ENCODE data around the gene PPP1R13L.
A peak's percentile ranks its signal among the peaks of the same experiment; 100 is the strongest.
"Not testable (repeated sequence)": the region's sequence is repeated elsewhere in the genome, so short reads cannot be mapped to it uniquely, and the experiment has no call there.

PPP1R13L gene

DNA sequence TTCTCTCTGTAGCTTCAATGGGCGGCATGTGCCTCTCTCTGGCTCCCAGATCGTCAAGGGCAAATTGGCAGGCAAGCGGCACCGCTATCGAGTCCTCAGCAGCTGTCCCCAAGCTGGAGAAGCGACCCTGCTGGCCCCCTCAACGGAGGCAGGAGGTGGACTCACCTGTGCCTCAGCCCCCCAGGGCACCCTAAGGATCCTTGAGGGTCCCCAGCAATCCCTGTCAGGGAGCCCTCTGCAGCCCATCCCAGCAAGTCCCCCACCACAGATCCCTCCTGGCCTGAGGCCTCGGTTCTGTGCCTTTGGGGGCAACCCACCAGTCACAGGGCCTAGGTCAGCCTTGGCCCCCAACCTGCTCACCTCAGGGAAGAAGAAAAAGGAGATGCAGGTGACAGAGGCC, 3.3 kb upstream of the PPP1R13L start:
- Histone ChIP-seq H3K4me3 (ENCODE audit: low read length) (peak overlapping the region; percentile 95; the same call in 1 of the 2 replicates), H3K4me1 (ENCODE audit: control insufficient read depth, low read length) (peaks cover 44% of the 10 kb centered on the region), H3K9me2 (replicated peaks; ENCODE audit: control insufficient read depth, low read length) (no peaks in the 10 kb centered on the region), H4K20me1 (ENCODE audit: control insufficient read depth, insufficient read depth, low read depth, low read length) (no peaks in the 10 kb centered on the region), H3F3A (ENCODE audit: control insufficient read depth, insufficient read depth) (0 out of 2 replicates have a peak, but pooled peaks cover 8% of the 10 kb centered on the region), H3K4me2 (ENCODE audit: low read length) (peak overlapping the region; percentile 91), H3K9me3 (ENCODE audit: control insufficient read depth, insufficient read depth, low read length) (no peaks in the 10 kb centered on the region), H3K79me2 (ENCODE audit: control insufficient read depth, low read length) (peaks cover 31% of the 10 kb centered on the region), H3K27ac (ENCODE audit: low read depth, low read length) (no peak overlapping the region), H3K27me3 (ENCODE audit: control insufficient read depth, low read length) (peaks cover 8% of the 10 kb centered on the region), H3K36me3 (ENCODE audit: control insufficient read depth, low read length) (peaks cover 32% of the 10 kb centered on the region)
- TF ChIP-seq, protein P1, sequence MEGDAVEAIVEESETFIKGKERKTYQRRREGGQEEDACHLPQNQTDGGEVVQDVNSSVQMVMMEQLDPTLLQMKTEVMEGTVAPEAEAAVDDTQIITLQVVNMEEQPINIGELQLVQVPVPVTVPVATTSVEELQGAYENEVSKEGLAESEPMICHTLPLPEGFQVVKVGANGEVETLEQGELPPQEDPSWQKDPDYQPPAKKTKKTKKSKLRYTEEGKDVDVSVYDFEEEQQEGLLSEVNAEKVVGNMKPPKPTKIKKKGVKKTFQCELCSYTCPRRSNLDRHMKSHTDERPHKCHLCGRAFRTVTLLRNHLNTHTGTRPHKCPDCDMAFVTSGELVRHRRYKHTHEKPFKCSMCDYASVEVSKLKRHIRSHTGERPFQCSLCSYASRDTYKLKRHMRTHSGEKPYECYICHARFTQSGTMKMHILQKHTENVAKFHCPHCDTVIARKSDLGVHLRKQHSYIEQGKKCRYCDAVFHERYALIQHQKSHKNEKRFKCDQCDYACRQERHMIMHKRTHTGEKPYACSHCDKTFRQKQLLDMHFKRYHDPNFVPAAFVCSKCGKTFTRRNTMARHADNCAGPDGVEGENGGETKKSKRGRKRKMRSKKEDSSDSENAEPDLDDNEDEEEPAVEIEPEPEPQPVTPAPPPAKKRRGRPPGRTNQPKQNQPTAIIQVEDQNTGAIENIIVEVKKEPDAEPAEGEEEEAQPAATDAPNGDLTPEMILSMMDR (IDR thresholded peaks at IDR 0.05; ENCODE audit: low read depth, low read length, poor library complexity, severe bottlenecking), result no peak
- no peak for TF ChIP-seq EZH2phosphoT487 (IDR thresholded peaks at IDR 0.05; ENCODE audit: borderline replicate concordance, low read length)

DNA sequence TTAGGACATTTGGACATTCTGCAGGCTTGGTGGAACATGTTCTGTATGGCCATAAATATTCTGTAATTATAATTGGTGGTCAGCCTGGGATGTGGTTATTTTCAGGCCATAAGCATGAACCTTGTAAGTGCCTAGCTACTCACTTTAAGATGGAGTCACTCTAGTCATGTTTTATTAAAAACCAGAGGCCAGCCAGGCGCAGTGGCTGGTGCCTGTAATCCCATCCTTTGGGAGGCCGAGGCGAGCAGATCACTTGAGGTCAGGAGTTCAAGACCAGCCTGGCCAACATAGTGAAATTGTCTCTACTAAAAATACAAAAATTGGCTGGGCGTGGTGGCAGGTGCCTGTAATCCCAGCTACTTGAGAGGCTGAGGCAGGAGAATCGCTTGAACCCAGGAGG, 2.7 kb upstream of the PPP1R13L start:
- H3K27me3 ChIP-seq (ENCODE audit: control insufficient read depth, low read length), result peaks cover 12% of the 10 kb centered on the region
- not testable (repeated sequence) for H3K9me2 ChIP-seq (replicated peaks; ENCODE audit: control insufficient read depth, low read length); H4K20me1 ChIP-seq (ENCODE audit: control insufficient read depth, insufficient read depth, low read depth, low read length); H3F3A ChIP-seq (ENCODE audit: control insufficient read depth, insufficient read depth); H3K9me3 ChIP-seq (ENCODE audit: control insufficient read depth, insufficient read depth, low read length); H3K27ac ChIP-seq (ENCODE audit: low read depth, low read length)
- H3K79me2 ChIP-seq (ENCODE audit: control insufficient read depth, low read length), result peaks cover 31% of the 10 kb centered on the region
- H3K4me1 ChIP-seq (ENCODE audit: control insufficient read depth, low read length), result peaks cover 50% of the 10 kb centered on the region
- H3K4me3 ChIP-seq (ENCODE audit: low read length), result peak overlapping the region; percentile 95
- peaks cover 29% of the 10 kb centered on the region for H3K36me3 ChIP-seq (ENCODE audit: control insufficient read depth, low read length)
- H3K4me2 ChIP-seq (ENCODE audit: low read length), result peak overlapping the region; percentile 91

DNA sequence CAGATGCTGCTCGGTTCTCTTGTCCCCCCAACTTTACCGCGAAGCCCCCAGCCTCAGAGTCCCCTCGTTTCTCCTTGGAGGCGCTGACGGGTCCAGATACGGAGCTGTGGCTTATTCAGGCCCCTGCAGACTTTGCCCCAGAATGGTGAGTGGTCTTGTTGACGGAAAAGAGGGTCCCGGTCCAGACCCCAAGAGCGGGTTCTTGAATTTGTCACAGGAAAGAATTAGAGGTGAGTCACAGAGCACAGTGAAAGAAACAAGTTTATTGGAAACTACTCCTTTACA, 2.2 kb upstream of the PPP1R13L start:
- peaks cover 52% of the 10 kb centered on the region for H3K4me1 ChIP-seq (ENCODE audit: control insufficient read depth, low read length)
- peaks cover 10% of the 10 kb centered on the region; the same call in 1 of the 2 replicates for H3F3A ChIP-seq (ENCODE audit: control insufficient read depth, insufficient read depth)
- H3K27ac ChIP-seq (ENCODE audit: low read depth, low read length), result peak overlapping the region; percentile 83; the same call in 1 of the 2 replicates
- TF ChIP-seq, protein P1 (IDR thresholded peaks at IDR 0.05; ENCODE audit: low read depth, low read length, poor library complexity, severe bottlenecking), result no peak
- TF ChIP-seq EZH2phosphoT487 (IDR thresholded peaks at IDR 0.05; ENCODE audit: borderline replicate concordance, low read length), result no peak
- H3K4me2 ChIP-seq (ENCODE audit: low read length), result peak overlapping the region; percentile 91
- H3K4me3 ChIP-seq (ENCODE audit: low read length), result peak overlapping the region; percentile 95
- H3K9me3 ChIP-seq (ENCODE audit: control insufficient read depth, insufficient read depth, low read length), result no peaks in the 10 kb centered on the region
- peaks cover 29% of the 10 kb centered on the region for H3K36me3 ChIP-seq (ENCODE audit: control insufficient read depth, low read length)
- H3K27me3 ChIP-seq (ENCODE audit: control insufficient read depth, low read length), result peaks cover 12% of the 10 kb centered on the region
- H4K20me1 ChIP-seq (ENCODE audit: control insufficient read depth, insufficient read depth, low read depth, low read length), result no peaks in the 10 kb centered on the region
- peaks cover 31% of the 10 kb centered on the region for H3K79me2 ChIP-seq (ENCODE audit: control insufficient read depth, low read length)
- H3K9me2 ChIP-seq (replicated peaks; ENCODE audit: control insufficient read depth, low read length), result no peaks in the 10 kb centered on the region

DNA sequence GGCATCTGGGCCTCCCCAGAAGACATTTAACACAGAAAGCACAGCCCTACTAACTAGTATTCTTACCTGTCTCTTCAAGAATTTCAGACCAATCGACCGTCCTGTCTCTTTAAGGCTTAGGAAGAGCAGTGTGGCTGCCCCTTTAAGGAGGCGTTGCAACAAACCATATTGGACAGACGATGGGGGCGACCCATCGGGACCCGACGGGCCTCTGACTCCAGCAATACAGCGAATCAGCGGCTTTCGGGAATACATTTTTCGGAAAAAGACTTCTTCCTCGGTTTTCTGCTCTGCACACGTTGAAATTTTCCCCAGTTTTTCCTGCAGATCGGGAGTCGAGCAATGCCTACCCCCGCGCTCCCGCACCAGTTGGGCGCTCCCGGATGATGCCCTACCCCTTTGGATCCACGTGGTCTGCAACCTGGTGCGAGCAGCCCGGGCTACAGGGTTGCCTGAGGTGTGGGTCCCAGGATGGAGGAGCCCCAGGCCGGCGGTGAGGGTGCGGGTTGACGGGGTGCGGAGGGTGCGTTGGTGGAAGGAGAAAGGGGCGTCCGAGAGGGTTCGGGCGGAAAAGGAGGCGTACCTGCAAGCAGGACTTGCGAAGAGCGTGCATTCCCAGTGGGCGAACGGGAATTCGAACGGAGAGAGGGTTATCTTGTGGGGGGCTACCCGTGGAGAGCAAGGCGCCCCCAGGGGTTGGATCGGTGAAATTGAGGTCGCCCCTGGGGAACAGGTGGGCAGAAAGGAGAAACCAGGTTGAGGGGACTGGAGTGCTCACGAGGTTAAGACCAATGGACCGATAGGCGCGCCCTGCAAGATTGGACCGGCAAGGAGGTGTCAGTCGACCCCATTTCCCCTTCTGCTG, 1.6 kb upstream of the PPP1R13L start, which contains the start of gene POLR1G:
POLR1G (plus strand) TSS at position 419 of the 865 bp plus-strand sequence; CDS start at position 472, 53 bp downstream.
- TF ChIP-seq EZH2phosphoT487 (IDR thresholded peaks at IDR 0.05; ENCODE audit: borderline replicate concordance, low read length), result no peak
- TF ChIP-seq, protein P1 (IDR thresholded peaks at IDR 0.05; ENCODE audit: low read depth, low read length, poor library complexity, severe bottlenecking), result peak; percentile 22
- Histone ChIP-seq H3K27me3 (ENCODE audit: control insufficient read depth, low read length) (peaks cover 12% of the 10 kb centered on the region), H3K4me3 (ENCODE audit: low read length) (peak within 1 kb of the TSS; percentile 95), H4K20me1 (ENCODE audit: control insufficient read depth, insufficient read depth, low read depth, low read length) (no peaks in the 10 kb centered on the region), H3K9me3 (ENCODE audit: control insufficient read depth, insufficient read depth, low read length) (no peaks in the 10 kb centered on the region), H3K36me3 (ENCODE audit: control insufficient read depth, low read length) (peaks cover 28% of the 10 kb centered on the region), H3K27ac (ENCODE audit: low read depth, low read length) (peak within 1 kb of the TSS; percentile 83), H3K9me2 (replicated peaks; ENCODE audit: control insufficient read depth, low read length) (no peaks in the 10 kb centered on the region), H3K79me2 (ENCODE audit: control insufficient read depth, low read length) (peaks cover 31% of the 10 kb centered on the region), H3K4me2 (ENCODE audit: low read length) (peak within 1 kb of the TSS; percentile 91), H3F3A (ENCODE audit: control insufficient read depth, insufficient read depth) (peaks cover 12% of the 10 kb centered on the region; the same call in 1 of the 2 replicates), H3K4me1 (ENCODE audit: control insufficient read depth, low read length) (peaks cover 52% of the 10 kb centered on the region)
